EH (cell line): ENCODE measurements around the gene SPATA7.

Experiments used
- DNase-seq: peaks from one replicate; pipeline ENCODE4 v3.0.0-alpha.2; 2015; ENCODE audit warnings: low read depth

The SPATA7 gene

GRCh38 chr14:88481794-88482193, 96.3 kb downstream of the SPATA7 start:
- peak; percentile 19 for DNase-seq

DNA sequence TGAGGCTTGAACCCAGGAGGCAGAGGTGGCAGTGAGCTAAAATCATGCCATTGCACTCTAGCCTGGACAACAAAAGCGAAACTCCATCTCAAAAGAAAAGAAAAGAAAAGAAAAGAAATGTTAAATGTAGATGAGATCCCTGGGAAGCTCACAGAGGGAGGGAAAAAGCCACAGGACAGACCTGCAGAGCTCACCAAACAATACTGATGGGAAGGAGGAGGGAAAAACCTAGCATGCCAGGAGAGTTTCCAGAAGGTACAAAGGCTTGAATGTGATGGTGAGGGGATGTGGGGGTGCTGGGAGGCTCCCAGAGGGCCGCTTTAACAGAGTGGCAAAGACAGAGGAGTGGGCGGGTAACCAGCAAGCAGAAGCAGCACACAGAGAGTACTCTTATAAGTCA, 97.1 kb downstream of the SPATA7 start:
- DNase-seq: no peak
